Ureter (tissue), 1 donor: Measurements from ENCODE around the gene DNAH2. TPM values are rescaled to one million over a fixed set of nuclear protein-coding genes. Genes with fewer than 3 reads are reported as not detected.
A peak's percentile ranks its signal among the peaks of the same experiment; 100 is the strongest.

Experiments used
- DNase-seq: peaks from one replicate; pipeline ENCODE4 v3.0.0-alpha.2; 2020; ENCODE audit warnings: low spot score
- total RNA-seq: library from RNA; stranded (reverse); gene quantifications from one replicate; pipeline ENCODE4 v1.2.4, GENCODE V29; 2023
- donor health status: DM: yes; HTN: yes; CAD: no.

DNAH2 gene
- total RNA-seq, 1 donor from 2014 or later, result 1.5 TPM

- DNase-seq, result no peak
Observed at GRCh38 chr17:7849751-7850504, 132.4 kb downstream of the DNAH2 start.

GRCh38 chr17:7850701-7851437, 133.3 kb downstream of the DNAH2 start:
- no peak for DNase-seq

- peak; percentile 92 for DNase-seq
Observed at GRCh38 chr17:7851438-7852261, 134.1 kb downstream of the DNAH2 start.

GRCh38 chr17:7852262-7852670, 134.7 kb downstream of the DNAH2 start:
- DNase-seq, result no peak

GRCh38 chr17:7852919-7853690, 135.6 kb downstream of the DNAH2 start:
- DNase-seq, result peak; percentile 57

- DNase-seq, result peak; percentile 42
Observed at GRCh38 chr17:7853691-7854038, 136.1 kb downstream of the DNAH2 start.

GRCh38 chr17:7854078-7854777, 136.7 kb downstream of the DNAH2 start:
- DNase-seq, result peak; percentile 51

GRCh38 chr17:7854851-7855659, 137.5 kb downstream of the DNAH2 start, which contains the start of gene TMEM88:
Gene TMEM88 (plus strand): TSS chr17:7855066. CDS start chr17:7855075, 9 bp downstream.
- DNase-seq, result peak; percentile 53

- peak; percentile 53 for DNase-seq
Observed at GRCh38 chr17:7855660-7856010, 138.1 kb downstream of the DNAH2 start.

GRCh38 chr17:7856011-7856810, 138.7 kb downstream of the DNAH2 start:
- peak; percentile 72 for DNase-seq

GRCh38 chr17:7856811-7857712, 139.5 kb downstream of the DNAH2 start, which contains the start of gene NAA38:
Gene NAA38 (minus strand): TSS chr17:7857559. CDS start chr17:7857463, 96 bp downstream.
- DNase-seq, result peak; percentile 97

GRCh38 chr17:7857713-7858521, 140.4 kb downstream of the DNAH2 start, which contains the start of gene CYB5D1:
Gene CYB5D1 (plus strand): TSS chr17:7858003. CDS start chr17:7858135, 132 bp downstream.
- peak; percentile 95 for DNase-seq

GRCh38 chr17:7858522-7858810, 140.9 kb downstream of the DNAH2 start:
- peak; percentile 61 for DNase-seq

- peak; percentile 35 for DNase-seq
Observed at GRCh38 chr17:7859028-7859427, 141.5 kb downstream of the DNAH2 start.

GRCh38 chr17:7862692-7863437, 145.3 kb downstream of the DNAH2 start:
- peak; percentile 46 for DNase-seq

GRCh38 chr17:7864384-7864783, 146.8 kb downstream of the DNAH2 start:
- peak; percentile 27 for DNase-seq
